IMR-90 (cell line): ENCODE results near the gene SLC39A11. TPM values are rescaled to one million over a fixed set of nuclear protein-coding genes. Genes with fewer than 3 reads are reported as not detected.

Experiments used
- ATAC-seq: fragments of 200-7000 bp; cut with Tn5 transposase; 2 replicates; pipeline ENCODE4 v1.9.1; 2020; ENCODE audit warnings: low read depth, mild to moderate bottlenecking, moderate library complexity
- BruUV-seq: library from RNA; stranded (reverse); fragments of 400-500 nt; replicated peaks from 2 replicates; lab custom pipeline; 2021; lab: Mats Ljungman, UMichigan
- CTCF ChIA-PET: fragments of 300-600 bp; formaldehyde crosslinking; extraction: SDS; loops from one replicate; lab custom pipeline; 2021; ENCODE audit warnings: antibody characterized with exemption; lab: Yijun Ruan, JAX
- POLR2A ChIA-PET: fragments of 300-600 bp; sonication (Branson Sonifier 250); formaldehyde crosslinking; loops from one replicate; lab custom pipeline; 2022; ENCODE audit warnings: antibody characterized with exemption; ENCODE audit not compliant: unreplicated experiment; lab: Charles Lee
- DNase-seq: peaks from one replicate; pipeline ENCODE4 v3.0.0; 2013
- H2AFZ ChIP-seq: replicated peaks from 2 replicates; pipeline ENCODE3; 2013; ENCODE audit warnings: low read length, mild to moderate bottlenecking; ENCODE audit not compliant: poor library complexity
- H2AK5ac ChIP-seq: 2 replicates; pipeline ENCODE4 v1.6.1; 2013; ENCODE audit warnings: low read depth, low read length, inconsistent platforms
- H2AK9ac ChIP-seq: replicated peaks from 2 replicates; pipeline ENCODE3; 2013; ENCODE audit warnings: mild to moderate bottlenecking, low read depth, low read length, moderate library complexity; ENCODE audit not compliant: poor library complexity
- H2BK120ac ChIP-seq: 2 replicates; pipeline ENCODE4 v1.6.1; 2013; ENCODE audit warnings: low read depth, low read length, inconsistent platforms
- H2BK15ac ChIP-seq: 3 replicates; pipeline ENCODE4 v1.6.1; 2013; ENCODE audit warnings: low read depth, low read length, inconsistent platforms
- H2BK20ac ChIP-seq: 2 replicates; pipeline ENCODE4 v1.6.1; 2013; ENCODE audit warnings: low read depth, mild to moderate bottlenecking, inconsistent platforms, low read length, moderate library complexity
- H2BK5ac ChIP-seq: 2 replicates; pipeline ENCODE4 v1.6.1; 2013; ENCODE audit warnings: mild to moderate bottlenecking, low read depth, low read length, inconsistent platforms; ENCODE audit not compliant: poor library complexity, severe bottlenecking
- H3K14ac ChIP-seq: replicated peaks from 2 replicates; pipeline ENCODE4 v1.6.1; 2013; ENCODE audit warnings: low read depth, low read length, inconsistent platforms
- H3K18ac ChIP-seq: 2 replicates; pipeline ENCODE4 v1.6.1; 2013; ENCODE audit warnings: low read depth, low read length, control low read depth
- H3K23ac ChIP-seq: 2 replicates; pipeline ENCODE4 v1.6.1; 2013; ENCODE audit warnings: low read depth, low read length, inconsistent platforms
- H3K27ac ChIP-seq: 2 replicates; pipeline ENCODE4 v1.5.1; 2013; ENCODE audit warnings: mild to moderate bottlenecking, control low read depth, low read length; ENCODE audit not compliant: insufficient read depth
- H3K27me3 ChIP-seq: 2 replicates; pipeline ENCODE4 v1.6.1; 2013; ENCODE audit warnings: low read length; ENCODE audit not compliant: control insufficient read depth, insufficient read depth
- H3K36me3 ChIP-seq: 2 replicates; pipeline ENCODE4 v1.6.1; 2013; ENCODE audit warnings: low read length, mixed read lengths; ENCODE audit not compliant: control insufficient read depth, insufficient read depth
- H3K4ac ChIP-seq: 2 replicates; pipeline ENCODE4 v1.6.1; 2013; ENCODE audit warnings: low read depth, low read length, inconsistent platforms
- H3K4me1 ChIP-seq: 2 replicates; pipeline ENCODE4 v1.6.1; 2013; ENCODE audit warnings: low read length, mixed read lengths; ENCODE audit not compliant: control insufficient read depth, insufficient read depth
- H3K4me2 ChIP-seq: 2 replicates; pipeline ENCODE4 v1.6.1; 2013; ENCODE audit warnings: low read depth, mild to moderate bottlenecking, control low read depth, low read length, moderate library complexity
- H3K4me3 ChIP-seq: 2 replicates; pipeline ENCODE4 v1.5.1; 2013; ENCODE audit warnings: low read depth, mild to moderate bottlenecking, control low read depth, low read length, moderate library complexity; ENCODE audit not compliant: insufficient read depth
- H3K56ac ChIP-seq: 2 replicates; pipeline ENCODE4 v1.6.1; 2013; ENCODE audit warnings: low read length, inconsistent platforms; ENCODE audit not compliant: insufficient read depth; ENCODE audit errors: extremely low read depth
- H3K79me1 ChIP-seq, 2 experiments: 2 replicates each; pipeline ENCODE4 v1.6.1; 2013; ENCODE audit warnings: low read length in 2 of 2, inconsistent platforms in 1 of 2, low read depth in 1 of 2
- H3K9ac ChIP-seq: 2 replicates; pipeline ENCODE4 v1.6.1; 2013; ENCODE audit warnings: low read depth, low read length, control low read depth
- H3K9me1 ChIP-seq: 2 replicates; pipeline ENCODE4 v1.6.1; 2013; ENCODE audit warnings: low read length, inconsistent platforms; ENCODE audit not compliant: insufficient read depth
- H3K9me3 ChIP-seq: 2 replicates; pipeline ENCODE4 v1.6.1; 2013; ENCODE audit warnings: low read length; ENCODE audit not compliant: control insufficient read depth, insufficient read depth
- H4K20me1 ChIP-seq: 2 replicates; pipeline ENCODE4 v1.6.1; 2013; ENCODE audit warnings: low read length, inconsistent platforms; ENCODE audit not compliant: insufficient read depth
- H4K5ac ChIP-seq: 2 replicates; pipeline ENCODE4 v1.6.1; 2013; ENCODE audit warnings: mild to moderate bottlenecking, low read depth, low read length, control low read depth
- H4K8ac ChIP-seq, 2 experiments: 2 replicates each; pipeline ENCODE4 v1.6.1; 2013; ENCODE audit warnings: low read depth in 2 of 2, low read length in 2 of 2, control low read depth in 1 of 2, inconsistent platforms in 1 of 2
- H4K91ac ChIP-seq: 2 replicates; pipeline ENCODE4 v1.6.1; 2013; ENCODE audit warnings: low read depth, low read length, inconsistent platforms; ENCODE audit not compliant: insufficient read depth
- BHLHE40 ChIP-seq: fragments of 150-350 bp; IDR thresholded peaks from 2 replicates; pipeline ENCODE4 v1.6.1; 2016; ENCODE audit warnings: mild to moderate bottlenecking, low read depth, low read length
- CEBPB ChIP-seq: IDR thresholded peaks from 2 replicates; pipeline ENCODE4 v1.6.1; 2012; ENCODE audit warnings: low read depth, low read length, improper control_type of control experiment
- CHD1 ChIP-seq: IDR thresholded peaks from 2 replicates; pipeline ENCODE4 v1.6.1; 2012; ENCODE audit warnings: low read depth, low read length, improper control_type of control experiment
- CTCF ChIP-seq: conservative IDR thresholded peaks from 2 replicates; pipeline ENCODE4 v1.5.1; 2012; ENCODE audit warnings: mild to moderate bottlenecking, low read depth, low read length, improper control_type of control experiment
- FOS ChIP-seq: fragments of 150-350 bp; IDR thresholded peaks from 2 replicates; pipeline ENCODE4 v1.6.1; 2016; ENCODE audit warnings: low read depth, low read length
- MAFK ChIP-seq: IDR thresholded peaks from 2 replicates; pipeline ENCODE4 v1.6.1; 2012; ENCODE audit warnings: low read depth, low read length, improper control_type of control experiment
- MAZ ChIP-seq: IDR thresholded peaks from 2 replicates; pipeline ENCODE4 v1.6.1; 2012; ENCODE audit warnings: low read depth, mild to moderate bottlenecking, low read length, improper control_type of control experiment, moderate library complexity, borderline replicate concordance
- MXI1 ChIP-seq: IDR thresholded peaks from 2 replicates; pipeline ENCODE4 v1.6.1; 2012; ENCODE audit warnings: low read depth, mild to moderate bottlenecking, low read length, moderate library complexity, borderline replicate concordance
- NFE2L2 ChIP-seq: fragments of 150-350 bp; IDR thresholded peaks from 2 replicates; pipeline ENCODE4 v1.6.1; 2016; ENCODE audit warnings: low read depth, mild to moderate bottlenecking, low read length
- POLR2A ChIP-seq: IDR thresholded peaks from 2 replicates; pipeline ENCODE4 v1.6.1; 2012; ENCODE audit warnings: mild to moderate bottlenecking, low read depth, low read length
- RAD21 ChIP-seq: IDR thresholded peaks from 2 replicates; pipeline ENCODE4 v1.6.1; 2012; ENCODE audit warnings: low read length, improper control_type of control experiment
- RCOR1 ChIP-seq: IDR thresholded peaks from 2 replicates; pipeline ENCODE4 v1.6.1; 2012; ENCODE audit warnings: mild to moderate bottlenecking, low read length, improper control_type of control experiment; ENCODE audit not compliant: insufficient replicate concordance
- RFX5 ChIP-seq: IDR thresholded peaks from 2 replicates; pipeline ENCODE4 v1.8.0; 2012; ENCODE audit warnings: low read depth, mild to moderate bottlenecking, low read length, moderate library complexity
- SMC3 ChIP-seq: fragments of 150-350 bp; IDR thresholded peaks from 2 replicates; pipeline ENCODE4 v1.6.1; 2016; ENCODE audit warnings: low read depth, mild to moderate bottlenecking, antibody characterized with exemption, low read length, moderate library complexity
- WGBS, 2 experiments: methylation state at CpG; one replicate each; pipeline versions ENCODE4 v1.1.5 to v1.1.7; 2013; ENCODE audit warnings: missing lambda C conversion rate in 2 of 2; ENCODE audit not compliant: insufficient read length in 1 of 2; ENCODE audit errors: extremely low coverage in 2 of 2; 5-methylcytosine and 5-hydroxymethylcytosine counted together
- dilution Hi-C: fragments of 300-500 bp; cut with HindIII; formaldehyde crosslinking; loops from one replicate; pipeline ENCODE4 v1.14.3; 2018; ENCODE audit warnings: low sequenced_read_pairs; ENCODE audit not compliant: unreplicated experiment
- in situ Hi-C: fragments of 300-500 bp; cut with MboI; formaldehyde crosslinking; loops from 3 replicates; pipeline ENCODE4 v1.14.3; 2019; ENCODE audit warnings: low sequenced_read_pairs, inconsistent platforms, mixed read lengths
- intact Hi-C: fragments of 100-400 bp; cut with micrococcal nuclease; formaldehyde crosslinking; loops from 2 replicates; pipeline ENCODE4 v1.10.0; 2022
- polyA plus RNA-seq, 3 experiments: library from polyadenylated mRNA; depleted of rRNA; stranded (reverse); fragments of >200 nt; gene quantifications; 2 replicates each; pipeline ENCODE4 v1.2.3, GENCODE V29; 2012; ENCODE audit warnings: low replicate concordance in 1 of 3
- total RNA-seq: library from RNA; depleted of rRNA; stranded (reverse); fragments of >200 nt; gene quantifications from 2 replicates; pipeline ENCODE4 v1.2.3, GENCODE V29; 2012
- TF ChIP-seq, protein P1 (sequence below): fragments of 150-350 bp; IDR thresholded peaks from 2 replicates; pipeline ENCODE4 v1.6.1; 2017; ENCODE audit warnings: mild to moderate bottlenecking, antibody characterized with exemption, low read length, low read depth
- TF ChIP-seq, protein P2 (sequence below): fragments of 150-350 bp; IDR thresholded peaks from 2 replicates; pipeline ENCODE4 v1.6.1; 2016; ENCODE audit warnings: low read depth, mild to moderate bottlenecking, low read length, moderate library complexity, borderline replicate concordance

The SLC39A11 gene
- total and polyA plus RNA-seq, 2 of the 4 experiments (the other 2 are of a cell fraction), result 8.8 to 14.3 TPM

DNA sequence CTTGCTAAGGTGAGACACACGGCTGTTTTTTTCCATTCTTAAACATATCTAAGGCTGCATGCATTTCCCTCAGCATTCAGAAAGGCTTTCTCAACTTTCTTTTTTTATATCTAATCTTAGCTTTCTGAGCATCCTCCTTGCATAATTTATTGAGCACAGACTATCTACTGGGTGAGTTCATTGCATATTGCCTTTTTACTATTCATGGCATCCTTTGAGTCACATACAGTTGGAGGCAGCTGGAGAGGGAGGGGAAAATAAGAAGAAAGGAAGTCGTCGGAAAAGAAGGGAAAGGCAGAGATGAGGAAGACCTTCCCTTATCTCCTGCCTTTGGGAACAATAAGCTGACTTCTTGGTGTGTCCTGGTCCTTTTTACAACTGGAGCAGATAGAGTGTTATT lies 468.3 kb downstream of the SLC39A11 start:
- Histone ChIP-seq H3K14ac (no peak overlapping the region), H3K36me3 (no peaks in the 10 kb centered on the region), H2BK20ac (no peak overlapping the region), H3K79me1 (no peaks in the 10 kb centered on the region), H4K8ac (no peak overlapping the region), H3K9me1 (no peaks in the 10 kb centered on the region), H4K5ac (no peak overlapping the region), H2BK5ac (no peak overlapping the region), H3K23ac (no peak overlapping the region), H3K4me1 (no peaks in the 10 kb centered on the region), H2AK9ac (no peak overlapping the region), H3K4me2 (no peak overlapping the region), H2BK15ac (no peak overlapping the region), H4K20me1 (no peaks in the 10 kb centered on the region), H3K4ac (no peak overlapping the region), H3K18ac (no peak overlapping the region), H3K27ac (no peak overlapping the region), H3K27me3 (peaks cover 28% of the 10 kb centered on the region), H3K56ac (no peak overlapping the region), H2BK120ac (no peak overlapping the region), H2AK5ac (no peak overlapping the region), H3K4me3 (no peak overlapping the region), H3K9ac (no peak overlapping the region), H4K91ac (no peak overlapping the region), H2AFZ (no peak overlapping the region), H3K9me3 (peaks cover 7% of the 10 kb centered on the region)
- no CpG with 5 or more reads among the region's 3 CpGs for WGBS, 2 experiments
- intact Hi-C loops (no loop called here), in situ Hi-C loops (no loop called here), dilution Hi-C loops (no loop called here)
- no TSS peak for BruUV-seq
- ChIA-PET CTCF (interaction anchor here (1.4 kb wide), 1 partner anchor 33 kb away, joined by 6 read pairs; no protein-coding TSS in a partner anchor), POLR2A (no interaction called here)
- ATAC-seq, result no peak
- TF ChIP-seq RFX5 (no peak), RCOR1 (no peak), FOS (no peak), MAFK (no peak), RAD21 (no peak), BHLHE40 (no peak), MAZ (no peak), MXI1 (no peak), CTCF (no peak), SMC3 (no peak), CEBPB (no peak), POLR2A (no peak), NFE2L2 (no peak), CHD1 (no peak)
- TF ChIP-seq, protein P1, sequence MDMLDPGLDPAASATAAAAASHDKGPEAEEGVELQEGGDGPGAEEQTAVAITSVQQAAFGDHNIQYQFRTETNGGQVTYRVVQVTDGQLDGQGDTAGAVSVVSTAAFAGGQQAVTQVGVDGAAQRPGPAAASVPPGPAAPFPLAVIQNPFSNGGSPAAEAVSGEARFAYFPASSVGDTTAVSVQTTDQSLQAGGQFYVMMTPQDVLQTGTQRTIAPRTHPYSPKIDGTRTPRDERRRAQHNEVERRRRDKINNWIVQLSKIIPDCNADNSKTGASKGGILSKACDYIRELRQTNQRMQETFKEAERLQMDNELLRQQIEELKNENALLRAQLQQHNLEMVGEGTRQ, result no peak
- TF ChIP-seq, protein P2, sequence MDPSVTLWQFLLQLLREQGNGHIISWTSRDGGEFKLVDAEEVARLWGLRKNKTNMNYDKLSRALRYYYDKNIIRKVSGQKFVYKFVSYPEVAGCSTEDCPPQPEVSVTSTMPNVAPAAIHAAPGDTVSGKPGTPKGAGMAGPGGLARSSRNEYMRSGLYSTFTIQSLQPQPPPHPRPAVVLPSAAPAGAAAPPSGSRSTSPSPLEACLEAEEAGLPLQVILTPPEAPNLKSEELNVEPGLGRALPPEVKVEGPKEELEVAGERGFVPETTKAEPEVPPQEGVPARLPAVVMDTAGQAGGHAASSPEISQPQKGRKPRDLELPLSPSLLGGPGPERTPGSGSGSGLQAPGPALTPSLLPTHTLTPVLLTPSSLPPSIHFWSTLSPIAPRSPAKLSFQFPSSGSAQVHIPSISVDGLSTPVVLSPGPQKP, result no peak
- no peak for DNase-seq
